ENCODE results near the gene FBL.

DNA sequence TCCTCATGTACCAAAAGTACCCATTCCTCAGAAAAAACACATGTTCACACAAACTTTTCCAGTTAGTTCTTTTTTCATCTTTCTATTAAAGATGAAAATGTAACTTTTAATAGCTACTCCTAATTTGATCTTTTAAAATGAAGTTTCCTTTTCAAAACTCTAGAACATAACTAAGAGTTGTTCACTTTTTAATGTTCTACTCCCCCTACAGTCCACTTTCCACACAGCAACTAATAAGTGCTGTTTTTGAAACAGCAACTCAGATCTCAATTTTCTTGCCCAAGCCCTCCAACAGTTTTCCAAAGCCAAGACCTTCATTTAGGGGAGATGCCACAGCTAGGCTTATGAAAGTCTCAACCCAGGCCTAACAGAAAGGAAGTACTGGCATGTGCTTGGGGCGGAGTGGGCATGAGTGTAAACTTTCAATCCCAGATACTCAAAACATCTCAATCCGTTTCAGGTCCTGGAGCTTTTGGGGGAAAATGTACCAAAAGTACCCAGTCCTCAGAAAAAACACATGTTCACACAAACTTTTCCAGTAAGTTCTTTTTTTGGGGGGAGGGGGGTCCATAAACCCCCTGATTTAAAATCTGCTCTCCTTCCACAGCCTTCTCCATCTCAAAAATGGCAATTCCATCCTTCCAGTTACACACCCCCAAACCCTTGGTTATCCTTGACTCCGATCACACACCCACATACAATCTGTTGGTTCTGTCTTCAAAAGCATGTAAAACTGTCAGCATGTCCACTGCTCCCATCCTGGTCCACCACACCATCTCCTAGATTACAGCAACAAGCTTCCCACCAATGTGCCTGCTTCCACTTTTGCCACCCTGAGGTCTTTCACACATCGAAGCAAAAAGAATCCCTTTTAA, 2.0 kb downstream of the FBL start:
- TF ChIP-seq ELF4 (IDR thresholded peaks at IDR 0.05) (no peak), ZNF384 (IDR thresholded peaks at IDR 0.05) (no peak), SP1 (IDR thresholded peaks at IDR 0.05) (no peak)

Data from HEK293T (cell line).